Measurements from ENCODE around the gene ST6GAL2. TPM values are rescaled to one million over a fixed set of nuclear protein-coding genes. Genes with fewer than 3 reads are reported as not detected.

Gene ST6GAL2
- total RNA-seq, 1 donor from 2014 or later: 10.9 TPM

DNA sequence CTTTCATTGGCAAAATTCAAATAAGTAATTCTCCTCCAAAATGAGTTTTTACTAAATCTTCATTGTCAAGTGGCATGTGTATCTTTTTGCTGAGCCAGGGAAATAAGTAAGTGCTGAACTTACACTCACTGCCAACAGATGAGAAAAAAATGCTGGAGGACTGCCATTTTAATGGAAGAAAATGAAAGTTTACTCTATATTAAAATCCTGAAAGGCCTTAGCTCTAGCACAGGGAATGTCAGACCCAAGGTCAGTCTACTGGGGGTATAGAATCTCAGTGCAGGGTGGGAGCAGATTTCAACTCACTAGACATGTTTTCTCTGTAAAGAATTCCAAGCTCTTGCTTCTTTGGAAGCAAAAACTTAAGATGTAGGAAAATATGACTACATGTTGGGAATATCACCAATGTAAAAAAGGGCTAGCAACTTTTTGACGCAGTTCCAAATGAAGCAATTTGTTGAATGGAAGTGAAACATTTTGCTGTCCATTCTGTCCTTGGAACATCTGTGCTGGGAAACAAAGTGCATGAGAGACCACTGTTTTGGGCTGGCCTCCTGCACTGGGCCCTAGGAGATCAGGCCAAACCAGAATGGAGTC lies 127.0 kb downstream of the ST6GAL2 start:
- H3K4me1 Mint-ChIP-seq (ENCODE audit: unreplicated experiment): peaks cover 4% of the 10 kb centered on the region
- no peaks in the 10 kb centered on the region for H3K9me3 Mint-ChIP-seq (ENCODE audit: unreplicated experiment)
- no peak overlapping the region for H3K4me3 Mint-ChIP-seq (ENCODE audit: unreplicated experiment)
- H3K27ac Mint-ChIP-seq (ENCODE audit: unreplicated experiment): no peak overlapping the region
- DNase-seq (ENCODE audit: low spot score): no peak
- TF ChIP-seq, protein P1, sequence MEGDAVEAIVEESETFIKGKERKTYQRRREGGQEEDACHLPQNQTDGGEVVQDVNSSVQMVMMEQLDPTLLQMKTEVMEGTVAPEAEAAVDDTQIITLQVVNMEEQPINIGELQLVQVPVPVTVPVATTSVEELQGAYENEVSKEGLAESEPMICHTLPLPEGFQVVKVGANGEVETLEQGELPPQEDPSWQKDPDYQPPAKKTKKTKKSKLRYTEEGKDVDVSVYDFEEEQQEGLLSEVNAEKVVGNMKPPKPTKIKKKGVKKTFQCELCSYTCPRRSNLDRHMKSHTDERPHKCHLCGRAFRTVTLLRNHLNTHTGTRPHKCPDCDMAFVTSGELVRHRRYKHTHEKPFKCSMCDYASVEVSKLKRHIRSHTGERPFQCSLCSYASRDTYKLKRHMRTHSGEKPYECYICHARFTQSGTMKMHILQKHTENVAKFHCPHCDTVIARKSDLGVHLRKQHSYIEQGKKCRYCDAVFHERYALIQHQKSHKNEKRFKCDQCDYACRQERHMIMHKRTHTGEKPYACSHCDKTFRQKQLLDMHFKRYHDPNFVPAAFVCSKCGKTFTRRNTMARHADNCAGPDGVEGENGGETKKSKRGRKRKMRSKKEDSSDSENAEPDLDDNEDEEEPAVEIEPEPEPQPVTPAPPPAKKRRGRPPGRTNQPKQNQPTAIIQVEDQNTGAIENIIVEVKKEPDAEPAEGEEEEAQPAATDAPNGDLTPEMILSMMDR (IDR thresholded peaks at IDR 0.05; ENCODE audit: unreplicated experiment): no peak
- H3K36me3 Mint-ChIP-seq (ENCODE audit: low read depth, unreplicated experiment): no peaks in the 10 kb centered on the region
- peaks cover 3% of the 10 kb centered on the region for H3K27me3 Mint-ChIP-seq (ENCODE audit: unreplicated experiment)
